HEK293 (cell line): ENCODE data around the gene CPE.
A peak's percentile ranks its signal among the peaks of the same experiment; 100 is the strongest.

Experiments used
- CTCF ChIA-PET: fragments of 350-600 bp; formaldehyde crosslinking; extraction: SDS; loops from one replicate; lab custom pipeline; 2021; ENCODE audit warnings: antibody characterized with exemption; lab: Yijun Ruan, JAX
- POLR2A ChIA-PET: fragments of 300-600 bp; formaldehyde crosslinking; extraction: SDS; loops from one replicate; lab custom pipeline; 2020; ENCODE audit warnings: antibody characterized with exemption, inconsistent platforms; lab: Yijun Ruan, JAX
- H3K27ac ChIP-seq: fragments of 200-500 bp; sonication (Bioruptor generic); 2 replicates; pipeline ENCODE4 v1.5.1; 2014; ENCODE audit warnings: low read depth, low read length, control low read depth, inconsistent platforms; ENCODE audit errors: extremely low read depth
- H3K36me3 ChIP-seq, 2 experiments: fragments of 200-500 bp in 1 of 2; sonication (Bioruptor generic) in 1 of 2; 1 replicate in 1 of 2; 2 replicates in 1 of 2; pipeline ENCODE4 v1.5.1; 2014 to 2017; ENCODE audit warnings: inconsistent platforms in 2 of 2, low read length in 2 of 2; ENCODE audit not compliant: control insufficient read depth in 2 of 2, insufficient read depth in 1 of 2
- H3K4me1 ChIP-seq: fragments of 200-500 bp; sonication (Bioruptor generic); 2 replicates; pipeline ENCODE4 v1.5.1; 2014; ENCODE audit warnings: mild to moderate bottlenecking, low read length, inconsistent platforms; ENCODE audit not compliant: control insufficient read depth, insufficient read depth
- H3K4me3 ChIP-seq: 2 replicates; pipeline ENCODE4 v1.5.1; 2011; ENCODE audit warnings: low read depth, mild to moderate bottlenecking, control low read depth, low read length, moderate library complexity
- H3K9me3 ChIP-seq: fragments of 200-500 bp; sonication (Bioruptor generic); 2 replicates; pipeline ENCODE4 v1.5.1; 2014; ENCODE audit warnings: low read depth, low read length, inconsistent platforms; ENCODE audit not compliant: control insufficient read depth, insufficient read depth
- FEZF1 ChIP-seq: fragments of 450-650 bp; formaldehyde crosslinking; IDR thresholded peaks from 2 replicates; pipeline ENCODE4 v1.5.1; 2016; ENCODE audit warnings: missing biosample characterization, missing genetic modification characterization
- GLI2 ChIP-seq: fragments of 450-650 bp; formaldehyde crosslinking; IDR thresholded peaks from 2 replicates; pipeline ENCODE4; 2017; ENCODE audit warnings: missing biosample characterization, missing genetic modification characterization, low read depth, borderline replicate concordance
- KLF10 ChIP-seq: fragments of 450-650 bp; IDR thresholded peaks from 2 replicates; pipeline ENCODE4 v1.5.1; 2018; ENCODE audit warnings: missing biosample characterization, mild to moderate bottlenecking, missing genetic modification characterization
- KLF7 ChIP-seq: fragments of 450-650 bp; formaldehyde crosslinking; IDR thresholded peaks from 2 replicates; pipeline ENCODE4 v1.5.1; 2016; ENCODE audit warnings: missing biosample characterization, missing genetic modification characterization, borderline replicate concordance
- MEIS1 ChIP-seq: sonication (generic); formaldehyde crosslinking; IDR thresholded peaks from 2 replicates; pipeline ENCODE4 v1.8.1; 2022; ENCODE audit warnings: missing genetic modification reagents, mild to moderate bottlenecking, borderline replicate concordance
- OSR2 ChIP-seq: fragments of 450-650 bp; formaldehyde crosslinking; IDR thresholded peaks from 2 replicates; pipeline ENCODE4 v1.5.1; 2016; ENCODE audit warnings: missing biosample characterization, missing genetic modification characterization
- PRDM6 ChIP-seq: fragments of 450-650 bp; formaldehyde crosslinking; IDR thresholded peaks from 2 replicates; pipeline ENCODE4 v1.5.1; 2017; ENCODE audit warnings: missing biosample characterization, missing genetic modification characterization
- RBAK ChIP-seq: fragments of 450-650 bp; formaldehyde crosslinking; IDR thresholded peaks from 2 replicates; pipeline ENCODE4 v1.5.1; 2016; ENCODE audit warnings: missing biosample characterization, missing genetic modification characterization
- SP3 ChIP-seq: fragments of 450-650 bp; formaldehyde crosslinking; IDR thresholded peaks from 2 replicates; pipeline ENCODE4 v1.5.1; 2016; ENCODE audit warnings: missing biosample characterization, missing genetic modification characterization
- TCF7L2 ChIP-seq: IDR thresholded peaks from 2 replicates; pipeline ENCODE4 v1.6.1; 2011; ENCODE audit warnings: low read depth, mild to moderate bottlenecking, inconsistent platforms, low read length, moderate library complexity, borderline replicate concordance
- TSHZ1 ChIP-seq: fragments of 450-650 bp; formaldehyde crosslinking; IDR thresholded peaks from 2 replicates; pipeline ENCODE4 v1.5.1; 2016; ENCODE audit warnings: missing biosample characterization, missing genetic modification characterization, borderline replicate concordance
- ZBTB1 ChIP-seq: fragments of 450-650 bp; formaldehyde crosslinking; IDR thresholded peaks from 2 replicates; pipeline ENCODE4 v1.5.1; 2016; ENCODE audit warnings: missing biosample characterization, missing genetic modification characterization
- ZBTB10 ChIP-seq: fragments of 450-650 bp; formaldehyde crosslinking; IDR thresholded peaks from 2 replicates; pipeline ENCODE4 v1.5.1; 2016; ENCODE audit warnings: missing biosample characterization, missing genetic modification characterization
- ZBTB48 ChIP-seq: fragments of 450-650 bp; formaldehyde crosslinking; IDR thresholded peaks from 2 replicates; pipeline ENCODE4 v1.5.1; 2016; ENCODE audit warnings: missing biosample characterization, missing genetic modification characterization
- ZBTB8A ChIP-seq: fragments of 450-650 bp; formaldehyde crosslinking; IDR thresholded peaks from 2 replicates; pipeline ENCODE4 v1.5.1; 2016; ENCODE audit warnings: missing biosample characterization, missing genetic modification characterization
- ZIC2 ChIP-seq: fragments of 450-650 bp; formaldehyde crosslinking; IDR thresholded peaks from 2 replicates; pipeline ENCODE4 v1.5.1; 2016; ENCODE audit warnings: missing biosample characterization, missing genetic modification characterization
- ZNF114 ChIP-seq: fragments of 450-650 bp; formaldehyde crosslinking; IDR thresholded peaks from 2 replicates; pipeline ENCODE4 v1.5.0; 2017; ENCODE audit warnings: missing biosample characterization, missing genetic modification characterization
- ZNF121 ChIP-seq: fragments of 450-650 bp; formaldehyde crosslinking; IDR thresholded peaks from 2 replicates; pipeline ENCODE4 v1.5.1; 2016; ENCODE audit warnings: missing biosample characterization, missing genetic modification characterization
- ZNF132 ChIP-seq: fragments of 450-650 bp; formaldehyde crosslinking; IDR thresholded peaks from 2 replicates; pipeline ENCODE4 v1.5.1; 2017; ENCODE audit warnings: missing biosample characterization, missing genetic modification characterization, borderline replicate concordance
- ZNF138 ChIP-seq: fragments of 450-650 bp; formaldehyde crosslinking; IDR thresholded peaks from 2 replicates; pipeline ENCODE4 v1.5.1; 2016; ENCODE audit warnings: missing biosample characterization, missing genetic modification characterization, borderline replicate concordance
- ZNF19 ChIP-seq: fragments of 450-650 bp; formaldehyde crosslinking; IDR thresholded peaks from 2 replicates; pipeline ENCODE4; 2016; ENCODE audit warnings: missing biosample characterization, missing genetic modification characterization, low read depth
- ZNF221 ChIP-seq: fragments of 450-650 bp; formaldehyde crosslinking; IDR thresholded peaks from 2 replicates; pipeline ENCODE4 v1.5.1; 2017; ENCODE audit warnings: missing biosample characterization, missing genetic modification characterization, borderline replicate concordance
- ZNF341 ChIP-seq: fragments of 450-650 bp; formaldehyde crosslinking; IDR thresholded peaks from 2 replicates; pipeline ENCODE4; 2016; ENCODE audit warnings: low read depth, missing biosample characterization, missing genetic modification characterization
- ZNF585B ChIP-seq: fragments of 450-650 bp; formaldehyde crosslinking; IDR thresholded peaks from 2 replicates; pipeline ENCODE4 v1.5.1; 2016; ENCODE audit warnings: missing biosample characterization, missing genetic modification characterization
- ZNF660 ChIP-seq: fragments of 450-650 bp; IDR thresholded peaks from 2 replicates; pipeline ENCODE4 v1.5.1; 2018; ENCODE audit warnings: missing biosample characterization, mild to moderate bottlenecking, missing genetic modification characterization
- ZNF791 ChIP-seq: fragments of 450-650 bp; formaldehyde crosslinking; IDR thresholded peaks from 2 replicates; pipeline ENCODE4 v1.5.1; 2016; ENCODE audit warnings: missing biosample characterization, missing genetic modification characterization
- ZSCAN16 ChIP-seq: fragments of 450-650 bp; formaldehyde crosslinking; IDR thresholded peaks from 2 replicates; pipeline ENCODE4 v1.5.1; 2016; ENCODE audit warnings: missing biosample characterization, missing genetic modification characterization

CPE gene

GRCh38 chr4:165439981-165440380, 61.2 kb downstream of the CPE start:
- ChIA-PET CTCF (interaction anchor here (0.7 to 1.0 kb wide), 3 partner anchors 18 to 85 kb away, joined by 3 to 4 read pairs (median 3); no protein-coding TSS in a partner anchor), POLR2A (interaction anchor here (0.6 kb wide), 1 partner anchor 177 kb away, joined by 3 read pairs; no protein-coding TSS in a partner anchor)
- Histone ChIP-seq H3K27ac (peak overlapping the region; percentile 21; the same call in 1 of the 2 replicates), H3K9me3 (no peaks in the 10 kb centered on the region), H3K4me3 (no peak overlapping the region), H3K4me1 (peaks cover 21% of the 10 kb centered on the region), H3K36me3 (no peaks in the 10 kb centered on the region)
- peak; percentile 59 for TF ChIP-seq ZIC2 (tag by site-specific recombination)
- TF ChIP-seq PRDM6: peak; percentile 78
- TF ChIP-seq ZNF791: no peak
- TF ChIP-seq RBAK (tag by site-specific recombination): no peak

- Histone ChIP-seq H3K4me3 (0 out of 2 replicates have a peak overlapping the region, but pooled peaks have one; percentile 2), H3K9me3 (no peaks in the 10 kb centered on the region), H3K36me3 (no peaks in the 10 kb centered on the region), H3K27ac (peak overlapping the region; percentile 21; the same call in 1 of the 2 replicates), H3K4me1 (peaks cover 21% of the 10 kb centered on the region)
- ChIA-PET POLR2A (interaction anchor here (0.6 kb wide), 1 partner anchor 177 kb away, joined by 3 read pairs; no protein-coding TSS in a partner anchor), CTCF (interaction anchor here (0.7 to 1.0 kb wide), 3 partner anchors 18 to 85 kb away, joined by 3 to 4 read pairs (median 3); no protein-coding TSS in a partner anchor)
- TF ChIP-seq ZBTB48 (tag by site-specific recombination) (no peak), ZBTB10 (tag by site-specific recombination) (no peak), TSHZ1 (peak; percentile 15; the same call in 1 of the 2 replicates), ZNF221 (tag by site-specific recombination) (no peak), OSR2 (peak; percentile 72), ZNF585B (tag by site-specific recombination) (no peak), KLF7 (tag by site-specific recombination) (no peak), MEIS1 (CRISPR knock-in tag) (peak; percentile 84), ZBTB8A (0 out of 2 replicates have a peak, but pooled peaks have one; percentile 19), ZNF19 (no peak), ZNF341 (tag by site-specific recombination) (peak; percentile 47), ZNF121 (tag by site-specific recombination) (no peak), SP3 (tag by site-specific recombination) (peak; percentile 25; the same call in 1 of the 2 replicates), ZNF660 (tag by site-specific recombination) (peak; percentile 81), KLF10 (tag by site-specific recombination) (peak; percentile 88), FEZF1 (tag by site-specific recombination) (peak; percentile 47; the same call in 1 of the 2 replicates), ZNF138 (no peak), ZBTB1 (no peak), ZNF114 (tag by site-specific recombination) (no peak), ZSCAN16 (tag by site-specific recombination) (no peak), ZNF132 (tag by site-specific recombination) (no peak), GLI2 (no peak; the same call in 1 of the 2 replicates), TCF7L2 (no peak)
These were observed 61.8 kb downstream of the CPE start for GRCh38 chr4:165440415-165441158.
